Muscle of arm (tissue), 12 donors: Measurements from ENCODE around the gene OXLD1. TPM values are rescaled to one million over a fixed set of nuclear protein-coding genes. Genes with fewer than 3 reads are reported as not detected.
"Not testable (repeated sequence)": the region's sequence is repeated elsewhere in the genome, so short reads cannot be mapped to it uniquely, and the experiment has no call there.

Experiments
- DNase-seq: peaks from one replicate; pipeline ENCODE4 v3.0.0-alpha.2; 2013
- polyA plus RNA-seq, 12 donors: library from polyadenylated mRNA; unstranded; fragments of 120-200 nt; gene quantifications; one replicate each; pipeline ENCODE4 v1.2.1, GENCODE V29; 2013; ENCODE audit not compliant: insufficient read length in 12 of 12

OXLD1 gene
- polyA plus RNA-seq, 12 donors, result 7.0 to 18.7 (median 8.1) TPM; not detected in 1

- no peak for DNase-seq
These were observed 36.1 kb downstream of the OXLD1 start for GRCh38 chr17:81630274-81630673.

- no peak for DNase-seq
These were observed 44.8 kb downstream of the OXLD1 start for GRCh38 chr17:81621494-81622130.

- DNase-seq, result not testable (repeated sequence)
These were observed 48.1 kb downstream of the OXLD1 start for GRCh38 chr17:81618307-81618706.

GRCh38 chr17:81616877-81617276, 49.5 kb downstream of the OXLD1 start:
- no peak for DNase-seq

- DNase-seq, result no peak
These were observed 50.9 kb downstream of the OXLD1 start for GRCh38 chr17:81615401-81615930.

Other genes with a start within 250 kb of the OXLD1 start
- 1,000 to 10,000 TPM in 9 of 12 donors, 100 to 1,000 TPM in 3; 527 to 2,520 (median 1,086) TPM for gene ACTG1, start 153.8 kb downstream of the OXLD1 start, polyA plus RNA-seq
- 1 to 10 TPM in 10 of 12 donors, not detected in 2; 1.5 to 3.5 (median 2.4) TPM for gene FSCN2, start 138.2 kb downstream of the OXLD1 start, polyA plus RNA-seq
- gene FAAP100, start 114.3 kb downstream of the OXLD1 start, polyA plus RNA-seq, result 10 to 100 TPM in 11 of 12 donors, not detected in 1; 14.0 to 54.1 (median 18.0) TPM
- gene NPLOC4, start 29.5 kb downstream of the OXLD1 start, polyA plus RNA-seq, result 10 to 100 TPM in 11 of 12 donors, not detected in 1; 48.7 to 63.7 (median 58.9) TPM
- gene TSPAN10, start 29.4 kb downstream of the OXLD1 start, polyA plus RNA-seq, result 1 to 10 TPM in 6 of 12 donors, under 1 TPM in 4, not detected in 2; 0.63 to 1.5 (median 1.0) TPM
- 1 to 10 TPM in 10 of 12 donors, not detected in 2; 1.4 to 7.6 (median 3.1) TPM for gene PDE6G, start 10.1 kb downstream of the OXLD1 start, polyA plus RNA-seq
- gene CCDC137, start 132 bp upstream of the OXLD1 start, polyA plus RNA-seq, result 10 to 100 TPM in 10 of 12 donors, 1 to 10 TPM in 1, not detected in 1; 9.3 to 23.9 (median 12.6) TPM
- gene ARL16, start 17.2 kb upstream of the OXLD1 start, polyA plus RNA-seq, result 10 to 100 TPM in 11 of 12 donors, not detected in 1; 21.2 to 39.2 (median 30.1) TPM
- 10 to 100 TPM in 11 of 12 donors, not detected in 1; 43.4 to 93.4 (median 50.8) TPM for gene HGS, start 17.4 kb upstream of the OXLD1 start, polyA plus RNA-seq
- 100 to 1,000 TPM in 1 of 12 donors, 10 to 100 TPM in 10, not detected in 1; 28.6 to 123 (median 48.1) TPM for gene MRPL12, start 36.8 kb upstream of the OXLD1 start, polyA plus RNA-seq
- gene SLC25A10, start 45.7 kb upstream of the OXLD1 start, polyA plus RNA-seq, result 10 to 100 TPM in 1 of 12 donors, 1 to 10 TPM in 10, not detected in 1; 1.2 to 22.7 (median 2.9) TPM
- under 1 TPM in 4 of 12 donors, not detected in 8; 0.18 to 0.33 (median 0.22) TPM for gene GCGR, start 137.5 kb upstream of the OXLD1 start, polyA plus RNA-seq
- gene MCRIP1, start 166.7 kb upstream of the OXLD1 start, polyA plus RNA-seq, result 100 to 1,000 TPM in 3 of 12 donors, 10 to 100 TPM in 8, not detected in 1; 73.5 to 264 (median 95.5) TPM
- gene PPP1R27, start 168.4 kb upstream of the OXLD1 start, polyA plus RNA-seq, result 10 to 100 TPM in 11 of 12 donors, not detected in 1; 10.9 to 61.9 (median 26.1) TPM
- 100 to 1,000 TPM in 11 of 12 donors, not detected in 1; 346 to 655 (median 404) TPM for gene P4HB, start 193.9 kb upstream of the OXLD1 start, polyA plus RNA-seq
- gene ARHGDIA, start 204.7 kb upstream of the OXLD1 start, polyA plus RNA-seq, result 100 to 1,000 TPM in 11 of 12 donors, not detected in 1; 114 to 310 (median 158) TPM
- gene ALYREF, start 225.0 kb upstream of the OXLD1 start, polyA plus RNA-seq, result 100 to 1,000 TPM in 1 of 12 donors, 10 to 100 TPM in 11; 45.6 to 887 (median 57.3) TPM
- 100 to 1,000 TPM in 2 of 12 donors, 10 to 100 TPM in 9, not detected in 1; 52.4 to 123 (median 89.3) TPM for gene ANAPC11, start 225.1 kb upstream of the OXLD1 start, polyA plus RNA-seq
- under 1 TPM in 10 of 12 donors, not detected in 2; 0.14 to 0.81 (median 0.49) TPM for gene NPB, start 235.6 kb upstream of the OXLD1 start, polyA plus RNA-seq
- 10 to 100 TPM in 6 of 12 donors, 1 to 10 TPM in 5, not detected in 1; 8.1 to 17.0 (median 10.0) TPM for gene PCYT2, start 244.8 kb upstream of the OXLD1 start, polyA plus RNA-seq